GM19328 (cell line): Measurements from ENCODE around the gene KCNE3.

Experiments used
- ATAC-seq: cut with Tn5 transposase; IDR thresholded peaks from one replicate; pipeline ENCODE4 v1.9.1; 2021; ENCODE audit warnings: mild to moderate bottlenecking, moderate library complexity; ENCODE audit not compliant: unreplicated experiment

KCNE3 gene, protein sequence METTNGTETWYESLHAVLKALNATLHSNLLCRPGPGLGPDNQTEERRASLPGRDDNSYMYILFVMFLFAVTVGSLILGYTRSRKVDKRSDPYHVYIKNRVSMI

DNA sequence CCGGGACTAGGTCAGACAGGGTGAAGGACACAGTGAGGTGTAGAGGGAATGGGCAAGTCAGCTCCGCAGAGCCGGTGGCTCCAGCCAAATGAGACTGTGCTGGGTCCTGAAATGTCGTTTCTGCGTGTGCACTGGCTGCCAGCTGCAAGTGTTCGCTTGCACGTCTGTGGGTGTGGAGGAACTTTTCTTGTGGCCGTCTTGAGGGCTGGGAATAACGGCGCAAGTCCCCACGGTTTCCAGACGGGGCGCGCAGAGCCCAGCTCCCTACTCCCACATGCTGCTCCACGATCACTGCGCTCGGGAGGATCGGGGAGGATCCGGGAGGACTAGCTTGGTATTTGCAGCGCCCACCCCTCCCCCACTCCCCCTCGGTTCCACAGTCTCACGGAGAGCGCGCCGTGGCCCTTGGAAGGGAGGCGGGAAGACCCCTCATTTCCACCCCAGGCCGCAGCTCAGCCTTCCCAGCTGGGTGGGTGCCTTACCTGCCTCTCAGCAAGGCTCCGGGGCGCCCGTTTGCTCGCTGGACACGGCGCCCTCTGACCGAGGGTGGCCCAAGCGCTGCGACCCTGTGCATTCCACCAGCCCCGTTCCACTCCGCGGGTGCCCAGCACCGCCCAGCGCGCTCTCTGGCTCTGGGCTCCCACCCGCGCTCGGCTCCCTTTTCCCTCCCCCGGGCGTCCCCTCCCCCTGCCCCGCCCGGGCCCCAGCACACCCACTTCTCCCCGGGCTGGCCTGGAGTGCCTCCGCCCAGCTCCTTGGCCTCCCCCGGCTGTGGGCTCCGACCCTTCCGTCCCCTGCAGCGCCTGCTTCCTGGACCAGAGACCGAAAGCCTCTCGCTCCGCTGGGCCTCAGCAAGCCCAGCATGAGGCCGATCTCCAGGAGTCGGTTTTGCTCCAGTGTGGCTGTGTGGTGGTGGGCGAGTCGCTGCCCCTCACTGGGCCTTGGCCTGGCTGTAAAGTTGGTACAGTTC, at the start of gene KCNE3:
KCNE3 (minus strand) TSS at position 634 of the 970 bp plus-strand sequence. CDS start 9,986 bp downstream, outside the sequence.
- no peak for ATAC-seq

DNA sequence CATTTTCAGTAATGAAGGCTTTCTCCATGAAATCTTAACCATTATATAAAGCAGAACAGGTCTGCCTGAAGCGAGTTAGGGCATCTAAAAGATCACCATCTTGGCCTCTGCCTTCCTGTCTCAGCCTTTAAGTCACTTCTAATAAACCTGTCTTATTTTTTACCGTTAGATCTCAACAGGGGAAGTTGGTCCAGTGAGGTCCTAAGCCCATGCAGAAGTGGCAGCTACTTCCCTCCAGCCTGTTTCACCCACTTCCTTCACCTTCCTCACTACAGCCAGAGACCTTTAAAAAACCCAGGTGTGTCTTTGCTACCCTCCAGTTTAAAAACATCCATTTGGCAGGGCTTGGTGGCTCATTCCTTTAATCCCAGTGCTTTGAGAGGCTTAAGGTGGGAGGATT, 40.2 kb upstream of the KCNE3 start:
- ATAC-seq, result no peak

DNA sequence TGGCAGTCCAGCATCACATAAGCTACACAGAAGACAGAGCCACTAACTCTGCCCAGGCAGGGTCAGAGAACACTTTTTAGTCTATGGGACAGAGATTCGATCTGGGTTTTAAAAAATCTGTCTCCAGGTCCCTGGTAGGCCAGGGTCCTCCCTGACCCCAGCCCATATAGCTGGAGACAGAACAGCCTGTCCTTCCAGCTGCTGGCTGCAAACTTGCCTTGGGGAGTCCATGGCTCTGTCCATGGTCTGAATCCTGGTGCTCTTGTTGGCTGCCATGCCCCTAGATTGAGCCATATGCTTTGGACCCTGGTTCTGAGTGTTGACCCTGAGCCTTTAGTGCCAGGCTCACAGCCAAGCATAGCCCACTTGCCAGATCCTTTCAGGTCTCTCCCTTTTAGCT, 39.5 kb upstream of the KCNE3 start:
- no peak for ATAC-seq

DNA sequence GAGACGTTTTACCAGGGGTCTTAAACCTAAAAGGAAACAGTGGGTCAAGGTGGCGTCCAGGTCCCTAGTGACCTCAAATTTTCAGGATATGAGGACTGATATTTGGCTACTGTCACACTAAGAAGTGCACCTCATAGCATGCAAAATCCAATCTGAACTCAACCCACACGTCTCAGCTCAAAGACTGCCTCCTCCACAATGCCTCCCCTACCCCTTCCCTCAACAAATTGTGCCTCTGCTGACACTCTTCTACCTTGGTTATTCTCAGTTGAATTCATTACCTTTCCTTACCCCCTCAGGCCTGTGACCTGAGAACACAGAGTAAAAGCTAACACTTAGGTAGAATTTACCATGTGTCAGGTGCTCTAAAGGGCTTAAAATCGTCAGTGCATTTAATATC, 38.6 kb upstream of the KCNE3 start:
- ATAC-seq, result no peak

DNA sequence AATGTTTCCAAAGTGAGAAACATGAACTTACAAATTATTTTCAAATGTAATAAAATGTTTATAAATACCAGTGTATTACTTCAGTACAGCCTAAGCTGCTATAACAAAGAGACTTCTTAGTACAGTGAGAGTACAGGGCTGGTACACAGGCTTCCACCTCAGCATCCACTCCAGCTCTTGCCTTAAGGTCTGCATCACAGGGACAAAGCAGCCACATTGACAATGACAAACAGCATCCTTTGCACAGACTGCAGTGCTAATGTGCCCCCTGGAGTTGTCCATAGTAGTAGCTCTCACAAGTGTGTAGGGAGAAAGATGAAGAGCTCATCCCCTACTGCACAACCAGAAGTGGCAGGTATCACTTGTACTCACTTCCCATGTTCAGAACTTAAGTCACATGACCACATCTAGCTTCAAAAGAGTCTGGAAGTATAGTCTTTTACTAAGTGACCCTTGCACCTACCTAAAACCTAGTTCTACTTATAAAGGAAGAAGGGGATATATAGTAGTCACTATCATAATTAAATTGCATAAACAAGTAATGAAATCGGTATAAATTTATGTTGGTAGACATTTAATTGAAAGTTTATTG, 36.8 kb upstream of the KCNE3 start:
- no peak for ATAC-seq

DNA sequence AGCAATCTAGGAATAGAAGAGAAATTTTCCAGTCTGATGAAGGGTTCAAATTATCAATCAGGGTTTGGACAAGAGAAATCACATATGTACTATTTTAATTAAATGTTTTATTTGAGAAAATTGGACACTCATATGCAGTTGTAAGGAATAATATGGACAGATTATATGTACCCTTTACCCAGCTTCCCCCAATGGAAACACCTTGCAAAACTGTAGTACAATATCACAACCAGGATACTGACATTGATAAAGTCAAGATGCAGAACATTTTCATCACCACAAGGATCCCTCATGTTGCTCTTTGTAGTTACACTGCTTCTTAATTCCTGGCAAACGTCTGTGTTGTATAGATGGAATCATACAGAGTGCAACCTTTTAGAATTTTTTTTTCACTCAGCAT, 27.6 kb upstream of the KCNE3 start:
- no peak for ATAC-seq

DNA sequence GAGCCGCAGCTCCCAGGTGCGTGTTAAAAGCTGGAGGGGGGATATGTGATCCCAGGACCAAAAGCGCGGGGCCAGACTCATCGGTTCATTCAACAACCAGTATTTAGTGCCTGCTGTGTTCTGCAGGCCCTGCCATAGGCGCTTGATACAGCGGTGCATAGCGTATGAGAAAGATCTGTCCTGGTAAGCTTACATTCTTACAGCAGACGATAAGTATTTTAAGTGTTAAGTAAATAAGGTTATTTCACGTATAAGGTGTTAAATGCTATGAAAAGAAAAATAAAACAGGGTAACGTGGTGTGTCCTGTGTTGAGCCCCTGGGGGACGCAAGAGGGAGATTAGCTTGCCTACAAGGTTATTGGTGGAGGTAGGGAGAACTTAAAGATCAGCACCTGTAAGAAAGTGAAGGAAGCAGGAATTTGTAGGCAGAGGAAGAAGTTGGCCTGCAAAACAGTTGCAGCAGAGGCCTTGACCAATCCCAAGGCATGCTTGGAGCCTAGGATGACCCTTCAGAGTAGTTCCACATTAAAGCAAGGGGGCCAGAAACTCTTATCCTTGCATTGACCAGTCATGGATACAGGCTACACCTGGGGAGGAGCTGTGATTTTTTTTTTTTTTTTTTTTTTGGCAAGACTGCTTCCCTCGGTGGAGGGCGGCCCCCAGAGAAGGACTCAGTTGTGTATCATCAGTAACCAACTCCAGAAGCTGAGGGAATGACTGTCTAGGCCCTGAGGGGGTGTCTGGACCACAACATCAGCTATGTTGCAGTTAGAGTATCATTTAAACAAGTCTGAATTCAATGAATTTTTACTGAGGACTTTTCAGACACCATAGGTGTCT, 26.7 kb upstream of the KCNE3 start:
- no peak for ATAC-seq

DNA sequence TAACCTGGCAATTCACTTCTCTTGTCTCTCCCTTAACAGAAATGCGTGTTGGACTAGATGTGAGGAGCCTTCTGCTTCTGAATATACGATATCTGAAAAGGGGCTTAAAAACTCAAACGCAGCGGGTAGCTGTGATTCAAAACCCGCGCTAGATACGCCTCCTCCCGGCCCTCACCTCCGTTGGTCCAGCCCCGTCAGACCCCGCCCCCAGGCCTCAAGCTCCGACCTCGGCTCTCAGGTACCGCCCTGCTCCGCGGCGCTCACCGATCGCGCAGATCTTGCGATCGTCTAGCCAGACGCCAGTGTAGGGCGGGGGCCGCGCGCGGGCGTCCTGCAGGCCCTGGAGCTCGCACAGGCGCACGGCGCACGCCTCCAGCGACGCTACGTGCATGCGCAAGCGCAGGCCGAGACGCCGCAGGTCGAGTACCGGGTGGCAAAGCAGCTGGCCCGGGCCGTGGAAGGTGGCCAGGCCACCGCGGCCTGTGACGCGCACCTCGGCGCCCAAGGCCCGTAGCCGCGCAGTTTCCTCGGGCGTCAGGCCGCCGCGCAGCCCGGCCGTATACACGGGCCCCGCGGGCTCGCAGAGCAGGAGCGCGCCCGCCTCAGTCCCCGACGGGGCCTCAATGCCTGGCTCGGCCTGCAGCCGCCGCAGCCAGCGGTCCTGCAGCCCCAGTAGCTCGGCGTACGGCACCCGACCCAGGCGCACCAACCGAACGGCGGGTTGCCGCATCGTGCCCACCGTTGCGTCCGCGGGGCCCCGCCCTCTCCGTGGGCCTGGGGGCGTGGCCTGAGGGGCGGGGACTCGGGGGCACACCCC, 25.8 kb upstream of the KCNE3 start, which contains the start of gene LIPT2:
LIPT2 (minus strand) TSS at position 751 of the 817 bp plus-strand sequence; CDS start at position 730, 21 bp downstream.
- ATAC-seq, result peak; percentile 98

DNA sequence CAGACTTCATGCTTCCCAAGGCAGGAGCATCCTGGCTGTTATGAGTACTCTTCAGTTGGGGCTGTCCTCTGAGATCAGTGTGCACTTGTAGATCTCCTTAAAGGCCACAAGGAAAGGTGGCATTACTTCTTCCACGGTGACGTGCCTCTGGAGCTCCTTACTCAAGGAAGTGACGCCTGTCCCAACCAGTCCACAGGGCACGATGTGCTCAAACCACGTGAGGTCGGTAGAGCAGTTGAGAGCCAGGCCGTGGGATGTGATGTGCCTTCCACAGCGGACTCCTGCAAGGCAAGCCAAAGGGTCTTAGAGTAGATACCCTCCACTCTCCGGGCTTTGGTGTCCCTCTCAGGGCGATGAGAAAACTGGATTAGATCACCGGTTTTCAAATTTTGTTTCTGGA, 24.7 kb upstream of the KCNE3 start:
- ATAC-seq, result no peak

DNA sequence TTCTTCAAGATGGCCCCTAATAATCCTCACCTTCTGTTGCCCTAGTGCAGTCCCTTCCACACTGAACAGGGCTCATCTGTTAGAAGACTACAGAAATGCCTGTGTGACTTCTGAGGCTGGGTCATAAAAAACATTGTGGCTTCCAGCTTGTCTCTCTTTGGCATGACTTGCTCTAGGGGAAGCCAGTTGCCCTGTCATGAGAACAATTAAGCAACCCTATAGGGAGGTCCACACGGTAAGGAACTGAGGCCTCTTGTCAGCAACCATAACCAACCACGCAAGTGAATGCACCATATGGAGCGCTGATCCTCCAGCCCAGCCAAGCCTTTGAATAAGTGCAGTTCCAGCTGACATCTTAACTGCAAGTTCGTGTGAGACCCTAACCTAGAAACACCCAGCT, 23.6 kb upstream of the KCNE3 start:
- ATAC-seq, result no peak

DNA sequence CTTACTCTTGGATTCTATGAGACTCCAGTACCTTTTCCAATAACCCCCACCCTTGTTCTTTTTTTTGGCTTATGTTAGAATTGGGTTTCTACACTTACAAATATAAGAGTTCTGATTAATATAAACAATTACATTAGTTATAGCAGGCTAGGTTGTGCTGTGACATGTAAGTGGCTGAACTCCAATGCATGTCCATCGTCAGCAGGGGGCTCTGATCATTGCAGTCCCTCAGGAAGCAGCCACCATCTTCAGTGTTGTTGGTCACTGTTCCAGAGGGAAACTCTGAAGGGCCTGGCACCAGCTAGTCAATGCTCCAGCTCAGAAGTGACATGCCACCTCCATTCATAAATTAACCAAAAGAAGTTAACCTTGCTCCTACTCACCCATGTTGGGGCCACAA, 20.5 kb upstream of the KCNE3 start:
- ATAC-seq, result no peak

DNA sequence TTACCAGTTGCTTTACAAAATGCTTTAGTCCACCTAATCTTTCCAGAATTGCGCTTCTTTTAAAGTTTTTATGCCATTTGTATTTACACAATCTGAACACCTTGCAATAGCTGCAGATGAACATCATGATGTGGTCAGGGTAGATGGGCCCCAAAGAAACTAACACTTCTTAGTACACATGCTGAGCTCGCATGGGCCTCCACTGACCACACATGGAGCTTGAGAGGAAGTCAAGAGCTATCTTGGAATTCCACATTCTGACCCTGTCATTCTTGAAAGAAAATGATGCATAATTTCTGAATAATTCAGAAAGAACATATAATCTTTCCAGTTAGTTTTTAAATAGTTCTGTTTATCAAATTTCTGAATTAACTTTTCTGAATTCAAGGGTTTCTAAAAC, 18.5 kb upstream of the KCNE3 start:
- no peak for ATAC-seq

DNA sequence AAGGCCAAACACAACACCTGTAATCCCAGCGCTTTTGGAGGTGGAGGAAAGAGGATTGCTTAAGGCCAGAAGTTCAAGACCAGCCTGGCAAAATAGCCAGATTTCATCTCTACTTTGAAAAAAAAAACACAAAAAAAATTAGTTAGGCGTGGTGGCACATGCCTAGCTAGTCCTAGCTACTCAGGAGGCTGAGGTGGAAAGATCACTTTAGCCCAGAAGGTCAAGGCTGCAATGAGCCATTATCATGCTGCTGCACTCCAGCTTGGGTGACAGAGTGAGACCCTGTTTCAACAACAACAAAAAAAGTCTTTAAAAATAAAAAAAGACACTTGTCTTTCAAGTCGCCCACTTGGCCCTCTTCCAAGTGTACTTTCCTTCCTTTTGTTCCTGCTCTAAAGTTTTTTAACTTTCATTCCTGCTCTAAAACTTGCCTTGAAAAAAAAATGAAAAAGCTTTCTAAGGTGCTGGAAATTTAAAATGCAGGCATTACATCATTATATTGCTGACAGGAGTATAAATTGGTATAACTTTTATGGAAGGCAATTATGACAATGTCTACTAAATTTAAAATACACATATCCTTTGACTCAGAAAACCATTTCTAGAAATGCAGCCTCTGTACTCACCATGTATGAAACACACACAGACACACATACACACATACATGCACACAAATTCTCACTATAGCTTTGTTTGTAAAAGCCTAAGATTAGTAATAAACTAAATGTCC, 13.5 kb upstream of the KCNE3 start:
- ATAC-seq, result no peak

DNA sequence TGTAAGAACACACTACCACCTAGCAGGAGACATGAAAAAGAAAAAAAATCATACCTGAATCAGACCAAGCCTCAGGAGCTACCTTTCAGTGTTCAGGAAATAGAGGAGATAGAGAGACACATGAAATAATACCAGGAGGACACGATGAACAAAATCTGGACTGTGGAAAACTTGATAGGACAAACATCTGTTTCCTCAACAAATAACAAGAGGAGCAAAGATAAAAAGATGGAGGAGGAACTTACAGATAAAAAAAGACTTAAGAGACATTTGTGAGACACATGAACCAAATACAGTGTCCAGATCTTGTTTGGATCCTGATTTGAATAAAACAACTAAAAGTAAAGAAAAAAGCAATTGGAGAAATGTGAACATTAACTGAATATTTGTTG, 12.4 kb upstream of the KCNE3 start:
- no peak for ATAC-seq

DNA sequence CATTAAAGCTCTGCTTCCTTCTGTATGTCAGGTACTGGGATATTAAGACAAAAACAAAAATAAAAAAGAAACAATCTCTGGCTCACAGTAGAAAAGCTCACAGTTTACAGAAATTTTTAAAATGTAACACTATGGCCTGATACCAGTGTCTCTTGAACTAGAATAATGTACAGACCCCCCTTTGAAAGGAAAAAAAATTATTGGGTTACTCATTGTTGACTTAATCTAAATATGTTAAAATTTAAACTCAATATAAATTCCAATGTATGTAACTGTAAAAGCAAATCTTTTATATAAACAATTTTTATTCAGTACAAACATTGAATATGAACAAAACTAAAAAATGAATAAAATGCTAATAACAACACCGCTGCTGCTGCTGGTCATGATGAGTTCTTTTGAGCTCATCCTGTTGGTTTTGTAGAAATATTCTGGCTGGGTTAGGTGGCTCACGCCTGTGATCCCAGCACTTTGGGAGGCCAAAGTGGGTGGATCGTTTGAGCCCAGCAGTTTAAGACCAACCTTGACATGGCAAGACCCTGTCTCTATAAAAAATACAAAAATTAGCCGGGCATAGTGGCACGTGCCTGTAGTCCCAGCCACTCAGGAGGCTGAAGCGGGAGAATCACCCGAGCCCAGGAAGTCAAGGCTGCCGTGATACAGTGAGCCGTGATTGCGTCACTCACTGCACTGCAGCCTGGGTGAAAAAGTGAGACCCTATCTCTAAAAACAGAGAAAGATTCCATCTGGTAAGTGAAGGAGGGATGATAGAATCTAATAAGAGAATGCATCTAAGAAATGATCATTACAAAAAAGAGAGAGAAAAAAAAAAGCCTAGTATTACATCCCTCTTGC, 11.8 kb upstream of the KCNE3 start:
- ATAC-seq, result no peak

DNA sequence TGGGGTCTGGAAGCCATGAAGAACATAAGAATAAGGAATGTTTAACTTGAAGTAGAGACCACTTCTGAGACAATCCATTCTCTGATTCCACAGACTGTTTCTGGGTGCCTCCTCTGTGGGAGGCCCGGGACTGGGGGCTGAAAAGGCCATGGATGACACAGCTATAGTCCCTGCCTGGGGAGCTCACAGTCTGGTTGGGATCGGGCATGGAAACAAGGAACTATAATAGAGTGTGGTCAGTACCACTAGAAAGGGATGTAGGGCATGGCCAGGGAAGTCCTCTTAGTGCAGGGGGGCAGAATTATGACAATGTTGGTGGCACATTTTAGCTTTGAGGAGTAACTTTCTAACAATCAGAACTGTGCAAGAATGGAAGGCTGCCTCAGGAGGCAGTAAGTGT, 9.2 kb upstream of the KCNE3 start:
- no peak for ATAC-seq

DNA sequence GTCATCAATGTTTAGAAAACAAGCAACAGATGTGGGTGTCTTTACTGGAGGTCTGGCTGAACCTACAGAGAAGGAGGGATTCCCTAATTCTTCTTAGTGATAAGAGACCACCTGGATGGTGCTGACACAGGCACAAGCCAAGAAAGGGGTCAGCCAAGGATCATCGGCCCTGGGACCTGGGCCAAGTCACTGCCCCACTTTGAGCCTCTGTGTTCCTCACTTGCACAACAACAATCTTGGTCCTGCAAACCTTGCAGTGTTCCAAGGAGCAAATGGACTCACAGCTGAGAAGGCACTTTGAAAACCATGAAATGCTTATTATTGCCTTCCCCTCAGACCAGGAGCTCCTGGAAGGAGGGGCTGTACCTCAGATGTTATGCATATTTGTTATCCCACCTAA, 7.0 kb upstream of the KCNE3 start:
- no peak for ATAC-seq

DNA sequence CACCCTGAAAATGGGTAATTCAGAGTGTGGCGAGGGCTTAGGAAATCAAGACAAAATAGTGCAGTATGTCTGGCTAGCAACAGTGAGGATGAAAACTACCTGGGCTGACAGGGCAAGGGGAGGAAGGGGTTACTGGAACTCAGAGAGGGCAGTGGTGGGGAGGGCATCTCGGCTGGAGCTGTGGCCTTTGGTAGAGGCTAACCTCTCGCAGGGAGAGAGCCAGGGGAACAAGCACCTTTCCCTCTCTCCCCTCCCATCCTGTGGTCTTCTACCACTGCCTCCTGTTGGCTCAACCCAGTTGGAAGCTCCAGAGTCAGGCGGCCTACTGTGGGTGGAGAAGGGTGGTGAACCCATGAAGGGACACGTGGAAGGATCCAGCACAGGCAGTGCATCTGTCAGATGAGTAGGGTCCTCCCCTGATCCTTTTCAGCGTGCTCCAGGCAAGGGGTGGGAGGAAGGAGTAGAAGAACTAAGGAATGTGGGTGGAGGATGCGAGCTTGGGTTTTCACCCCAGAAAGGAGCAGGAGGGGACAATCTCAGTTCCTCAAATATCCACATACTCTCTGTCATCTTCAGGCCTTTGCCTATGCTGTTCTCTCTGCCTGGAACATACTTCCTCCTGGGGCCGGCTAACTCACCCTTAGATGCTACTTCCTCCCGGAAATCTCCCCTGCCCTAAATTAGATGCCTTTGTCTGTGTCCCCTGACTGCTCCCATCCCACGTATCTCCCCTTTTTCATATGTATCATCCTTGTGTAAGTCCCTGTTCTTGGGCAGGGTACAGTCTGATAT, 6.2 kb upstream of the KCNE3 start:
- ATAC-seq, result no peak
